ENCODE measurements around the gene REXO4. TPM values are rescaled to one million over a fixed set of nuclear protein-coding genes. Genes with fewer than 3 reads are reported as not detected.

Gene REXO4
- total RNA-seq, 2 experiments from 2014 or later: 21.2 to 24.1 TPM

GRCh38 chr9:133441571-133441970 lies 23.8 kb upstream of the REXO4 start:
- no peaks in the 10 kb centered on the region for H3K9me3 Mint-ChIP-seq
- no peak overlapping the region for H3K4me3 Mint-ChIP-seq
- H3K36me3 Mint-ChIP-seq (ENCODE audit: low read depth): no peaks in the 10 kb centered on the region
- POLR2A ChIA-PET: no interaction called here
- CTCF ChIA-PET: no interaction called here
- H3K27ac Mint-ChIP-seq: no peak overlapping the region
- H3K27me3 Mint-ChIP-seq: no peaks in the 10 kb centered on the region
- H3K4me1 Mint-ChIP-seq: no peaks in the 10 kb centered on the region
- DNase-seq: no peak

- Mint-ChIP-seq H3K36me3 (ENCODE audit: low read depth) (no peaks in the 10 kb centered on the region), H3K9me3 (no peaks in the 10 kb centered on the region), H3K4me1 (no peaks in the 10 kb centered on the region), H3K27me3 (no peaks in the 10 kb centered on the region), H3K4me3 (no peak overlapping the region), H3K27ac (no peak overlapping the region)
- ChIA-PET POLR2A (no interaction called here), CTCF (no interaction called here)
- DNase-seq: no peak
Observed at GRCh38 chr9:133440874-133441273, 23.1 kb upstream of the REXO4 start.

- ChIA-PET CTCF (no interaction called here), POLR2A (no interaction called here)
- Mint-ChIP-seq H3K27me3 (no peaks in the 10 kb centered on the region), H3K9me3 (no peaks in the 10 kb centered on the region), H3K27ac (no peak overlapping the region), H3K4me1 (no peaks in the 10 kb centered on the region), H3K36me3 (ENCODE audit: low read depth) (no peaks in the 10 kb centered on the region), H3K4me3 (no peak overlapping the region)
- no peak for DNase-seq
Observed at GRCh38 chr9:133439337-133439736, 21.5 kb upstream of the REXO4 start.

- CTCF ChIA-PET: interaction anchor here (0.5 kb wide), 1 partner anchor 1376 kb away, joined by 3 read pairs; no protein-coding TSS in a partner anchor
- POLR2A ChIA-PET: no interaction called here
Observed at GRCh38 chr9:133437753-133438531, 20.1 kb upstream of the REXO4 start.

GRCh38 chr9:133436681-133437080 lies 18.9 kb upstream of the REXO4 start:
- ChIA-PET POLR2A (no interaction called here), CTCF (no interaction called here)
- H3K9me3 Mint-ChIP-seq: no peaks in the 10 kb centered on the region
- no peak overlapping the region for H3K4me3 Mint-ChIP-seq
- no peaks in the 10 kb centered on the region for H3K36me3 Mint-ChIP-seq (ENCODE audit: low read depth)
- no peak for DNase-seq
- H3K27me3 Mint-ChIP-seq: no peaks in the 10 kb centered on the region
- no peaks in the 10 kb centered on the region for H3K4me1 Mint-ChIP-seq
- no peak overlapping the region for H3K27ac Mint-ChIP-seq

More at GRCh38 chr9:133437753-133438531, 20.1 kb upstream of the REXO4 start:
- no peak overlapping the region for H3K4me3 Mint-ChIP-seq
- no peaks in the 10 kb centered on the region for H3K27me3 Mint-ChIP-seq
- no peaks in the 10 kb centered on the region for H3K36me3 Mint-ChIP-seq (ENCODE audit: low read depth)
- H3K27ac Mint-ChIP-seq: no peak overlapping the region
- no peak for DNase-seq
- no peaks in the 10 kb centered on the region for H3K9me3 Mint-ChIP-seq
- H3K4me1 Mint-ChIP-seq: no peaks in the 10 kb centered on the region

GRCh38 chr9:133433351-133433843 lies 15.6 kb upstream of the REXO4 start:
- peaks cover 6% of the 10 kb centered on the region for H3K27me3 Mint-ChIP-seq
- no peak for DNase-seq
- H3K9me3 Mint-ChIP-seq: no peaks in the 10 kb centered on the region
- H3K4me1 Mint-ChIP-seq: peaks cover 3% of the 10 kb centered on the region
- POLR2A ChIA-PET: no interaction called here
- no peak overlapping the region for H3K4me3 Mint-ChIP-seq
- no peaks in the 10 kb centered on the region for H3K36me3 Mint-ChIP-seq (ENCODE audit: low read depth)
- CTCF ChIA-PET: no interaction called here
- no peak overlapping the region for H3K27ac Mint-ChIP-seq

- Mint-ChIP-seq H3K27me3 (peaks cover 22% of the 10 kb centered on the region), H3K4me1 (peaks cover 5% of the 10 kb centered on the region)
- CTCF ChIA-PET: no interaction called here
Observed at GRCh38 chr9:133430244-133430643, 12.4 kb upstream of the REXO4 start.

GRCh38 chr9:133429641-133430161 lies 11.9 kb upstream of the REXO4 start:
- H3K4me3 Mint-ChIP-seq: no peak overlapping the region
- H3K4me1 Mint-ChIP-seq: peaks cover 5% of the 10 kb centered on the region
- H3K27ac Mint-ChIP-seq: no peak overlapping the region
- H3K9me3 Mint-ChIP-seq: no peaks in the 10 kb centered on the region
- ChIA-PET POLR2A (no interaction called here), CTCF (no interaction called here)
- DNase-seq: no peak
- no peaks in the 10 kb centered on the region for H3K36me3 Mint-ChIP-seq (ENCODE audit: low read depth)
- H3K27me3 Mint-ChIP-seq: peaks cover 22% of the 10 kb centered on the region

More at GRCh38 chr9:133430244-133430643, 12.4 kb upstream of the REXO4 start:
- no peaks in the 10 kb centered on the region for H3K36me3 Mint-ChIP-seq (ENCODE audit: low read depth)
- H3K4me3 Mint-ChIP-seq: no peak overlapping the region
- H3K27ac Mint-ChIP-seq: no peak overlapping the region
- POLR2A ChIA-PET: no interaction called here
- no peak for DNase-seq
- H3K9me3 Mint-ChIP-seq: no peaks in the 10 kb centered on the region

- no peaks in the 10 kb centered on the region for H3K36me3 Mint-ChIP-seq (ENCODE audit: low read depth)
- H3K27me3 Mint-ChIP-seq: peaks cover 22% of the 10 kb centered on the region
- CTCF ChIA-PET: no interaction called here
- H3K4me3 Mint-ChIP-seq: no peak overlapping the region
- no peak overlapping the region for H3K27ac Mint-ChIP-seq
- H3K4me1 Mint-ChIP-seq: peaks cover 5% of the 10 kb centered on the region
- POLR2A ChIA-PET: no interaction called here
- no peaks in the 10 kb centered on the region for H3K9me3 Mint-ChIP-seq
- no peak for DNase-seq
Observed at GRCh38 chr9:133429214-133429613, 11.4 kb upstream of the REXO4 start.

- no peak for DNase-seq
- Mint-ChIP-seq H3K4me1 (peaks cover 5% of the 10 kb centered on the region), H3K4me3 (no peak overlapping the region), H3K36me3 (ENCODE audit: low read depth) (no peaks in the 10 kb centered on the region), H3K27me3 (peaks cover 22% of the 10 kb centered on the region), H3K27ac (no peak overlapping the region), H3K9me3 (no peaks in the 10 kb centered on the region)
- POLR2A ChIA-PET: interaction anchor here (0.5 kb wide), 1 partner anchor 15 kb away, joined by 3 read pairs; no protein-coding TSS in a partner anchor
- CTCF ChIA-PET: no interaction called here
Observed at GRCh38 chr9:133428617-133429101, 10.8 kb upstream of the REXO4 start.

- no peaks in the 10 kb centered on the region for H3K9me3 Mint-ChIP-seq
- no peak overlapping the region for H3K4me3 Mint-ChIP-seq
- H3K36me3 Mint-ChIP-seq (ENCODE audit: low read depth): no peaks in the 10 kb centered on the region
- DNase-seq: no peak
- H3K4me1 Mint-ChIP-seq: peaks cover 5% of the 10 kb centered on the region
- ChIA-PET CTCF (no interaction called here), POLR2A (no interaction called here)
- no peak overlapping the region for H3K27ac Mint-ChIP-seq
- peaks cover 22% of the 10 kb centered on the region for H3K27me3 Mint-ChIP-seq
Observed at GRCh38 chr9:133427658-133428348, 10.0 kb upstream of the REXO4 start.

GRCh38 chr9:133426011-133426410 lies 8.2 kb upstream of the REXO4 start:
- POLR2A ChIA-PET: no interaction called here
- CTCF ChIA-PET: no interaction called here
- DNase-seq: no peak
- Mint-ChIP-seq H3K27ac (no peak overlapping the region), H3K27me3 (peaks cover 22% of the 10 kb centered on the region), H3K4me1 (peaks cover 11% of the 10 kb centered on the region), H3K9me3 (no peaks in the 10 kb centered on the region), H3K4me3 (no peak overlapping the region), H3K36me3 (ENCODE audit: low read depth) (no peaks in the 10 kb centered on the region)

GRCh38 chr9:133425049-133425632 lies 7.3 kb upstream of the REXO4 start:
- Mint-ChIP-seq H3K9me3 (no peaks in the 10 kb centered on the region), H3K27ac (peak overlapping the region; percentile 1), H3K27me3 (peaks cover 19% of the 10 kb centered on the region), H3K4me1 (peaks cover 13% of the 10 kb centered on the region), H3K36me3 (ENCODE audit: low read depth) (no peaks in the 10 kb centered on the region), H3K4me3 (no peak overlapping the region)
- POLR2A ChIA-PET: interaction anchor here (0.6 kb wide), 1 partner anchor 51 kb away, joined by 3 read pairs; no protein-coding TSS in a partner anchor
- no peak for DNase-seq
- CTCF ChIA-PET: interaction anchor here (0.5 kb wide), 1 partner anchor 227 kb away, joined by 4 read pairs; no protein-coding TSS in a partner anchor

Data from activated CD4-positive, alpha-beta T cell treated with anti-CD3 and anti-CD28 coated beads, Interleukin-2, amount 10 ng/mL, durations not matched to agents 7 days and 5 days (primary cell).